NCI-H1436 (cell line): ENCODE data around the gene PRPF6.
"Not testable (repeated sequence)": the region's sequence is repeated elsewhere in the genome, so short reads cannot be mapped to it uniquely, and the experiment has no call there.

ENCODE experiments used
- DNase-seq: peaks from one replicate; lab custom pipeline; 2025; lab: John Stamatoyannopoulos, UW

The PRPF6 gene

GRCh38 chr20:63973636-63974401, 7.1 kb upstream of the PRPF6 start:
- peak; percentile 53 for DNase-seq

GRCh38 chr20:63974402-63975200, 6.3 kb upstream of the PRPF6 start:
- DNase-seq, result no peak

- DNase-seq, result not testable (repeated sequence)
Measured at GRCh38 chr20:63976511-63976910, 4.4 kb upstream of the PRPF6 start.

GRCh38 chr20:63976980-63977738, 3.8 kb upstream of the PRPF6 start:
- DNase-seq, result no peak

GRCh38 chr20:63977739-63978276, 3.1 kb upstream of the PRPF6 start:
- no peak for DNase-seq

- peak; percentile 57 for DNase-seq
Measured at GRCh38 chr20:63978319-63979228, 2.4 kb upstream of the PRPF6 start.

GRCh38 chr20:63979229-63979556, 1.7 kb upstream of the PRPF6 start:
- no peak for DNase-seq

GRCh38 chr20:63979557-63980316, 1.2 kb upstream of the PRPF6 start, which contains the start of gene SAMD10:
TSS of gene SAMD10 (minus strand) at chr20:63979642. CDS start at chr20:63979467, 175 bp downstream.
- DNase-seq, result peak; percentile 51

GRCh38 chr20:63980317-63980805, 571 bp upstream of the PRPF6 start:
- no peak for DNase-seq

- DNase-seq, result no peak
Measured at GRCh38 chr20:63982937-63983336, 2.0 kb downstream of the PRPF6 start.

- no peak for DNase-seq
Measured at GRCh38 chr20:64000906-64001305, 20.0 kb downstream of the PRPF6 start.

GRCh38 chr20:64001607-64002011, 20.7 kb downstream of the PRPF6 start:
- DNase-seq, result no peak

- DNase-seq, result no peak
Measured at GRCh38 chr20:64003960-64004725, 23.2 kb downstream of the PRPF6 start.

- no peak for DNase-seq
Measured at GRCh38 chr20:64005394-64005793, 24.5 kb downstream of the PRPF6 start.

GRCh38 chr20:64006490-64006889, 25.6 kb downstream of the PRPF6 start:
- DNase-seq, result no peak

GRCh38 chr20:64006902-64007301, 26.0 kb downstream of the PRPF6 start:
- no peak for DNase-seq

GRCh38 chr20:64009811-64010387, 29.0 kb downstream of the PRPF6 start:
- no peak for DNase-seq

- no peak for DNase-seq
Measured at GRCh38 chr20:64010711-64011237, 29.8 kb downstream of the PRPF6 start.

GRCh38 chr20:64011366-64011779, 30.4 kb downstream of the PRPF6 start:
- DNase-seq, result no peak
